SIG-M5 (cell line): ENCODE measurements around the gene NDUFS3.
"Not testable (repeated sequence)": the region's sequence is repeated elsewhere in the genome, so short reads cannot be mapped to it uniquely, and the experiment has no call there.

ENCODE experiments used
- DNase-seq: peaks from one replicate; lab custom pipeline; 2025; lab: John Stamatoyannopoulos, UW

The NDUFS3 gene

GRCh38 chr11:47560426-47560825 is 18.4 kb upstream of the NDUFS3 start:
- DNase-seq, result no peak

- not testable (repeated sequence) for DNase-seq
These were observed 16.5 kb upstream of the NDUFS3 start for GRCh38 chr11:47562393-47562792.

- not testable (repeated sequence) for DNase-seq
These were observed 14.5 kb upstream of the NDUFS3 start for GRCh38 chr11:47564366-47564765.

DNA sequence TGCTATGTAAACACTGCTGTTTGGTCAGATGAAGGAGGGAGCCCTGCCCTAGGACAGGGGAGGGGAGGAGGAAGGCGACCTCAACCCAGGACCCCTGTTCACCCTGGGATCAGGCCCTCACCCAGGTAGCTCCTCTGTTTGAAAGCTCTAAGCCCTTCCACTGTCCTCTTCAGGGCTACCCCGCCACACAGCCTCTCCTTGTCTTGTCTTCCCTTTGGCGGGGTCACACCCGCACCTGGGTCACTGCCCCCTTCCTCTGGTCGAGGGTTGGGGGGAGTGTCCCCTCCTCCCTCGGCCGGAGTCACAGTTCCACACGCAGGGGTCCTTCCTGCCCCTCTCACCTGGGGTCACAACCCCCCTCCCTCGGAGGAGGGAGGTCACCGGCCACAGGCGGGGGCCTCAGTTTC is 13.9 kb upstream of the NDUFS3 start:
- no peak for DNase-seq

DNA sequence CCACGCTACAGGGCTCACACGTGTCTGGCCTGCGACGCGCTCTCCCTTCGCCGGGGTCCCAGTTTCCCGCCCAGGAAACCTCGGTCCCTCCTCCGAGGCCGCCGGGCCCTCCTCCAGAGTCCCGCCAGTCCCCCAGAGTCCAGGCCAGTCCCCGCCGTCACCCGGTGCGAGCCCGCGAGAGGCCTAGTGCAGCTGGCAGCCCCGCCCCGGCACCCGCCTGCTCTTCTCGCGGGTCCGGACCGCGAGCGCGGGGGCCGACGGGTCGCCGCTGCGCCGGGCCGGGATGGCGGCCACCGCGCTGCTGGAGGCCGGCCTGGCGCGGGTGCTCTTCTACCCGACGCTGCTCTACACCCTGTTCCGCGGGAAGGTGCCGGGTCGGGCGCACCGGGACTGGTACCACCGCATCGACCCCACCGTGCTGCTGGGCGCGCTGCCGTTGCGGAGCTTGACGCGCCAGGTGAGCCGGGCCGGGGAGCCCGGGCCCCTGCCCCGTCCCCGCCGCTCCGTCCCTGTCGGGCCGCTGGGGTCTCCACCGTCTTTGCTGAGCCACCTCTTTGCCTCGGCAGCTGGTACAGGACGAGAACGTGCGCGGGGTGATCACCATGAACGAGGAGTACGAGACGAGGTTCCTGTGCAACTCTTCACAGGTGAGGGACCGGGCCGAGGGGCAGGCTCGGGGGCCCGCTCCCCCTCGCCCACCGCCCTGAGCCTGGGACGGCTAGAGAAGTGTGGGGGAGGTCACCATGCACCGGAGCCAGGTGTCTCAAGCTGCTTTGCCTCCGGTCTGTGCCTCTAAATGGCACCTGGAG is 13.3 kb upstream of the NDUFS3 start, which contains the start of gene PTPMT1:
Gene PTPMT1, plus strand, starts transcription at position 260 of the 809 bp plus-strand sequence. Its CDS starts 24 bp downstream, at position 284.
- no peak for DNase-seq

- DNase-seq, result no peak
These were observed 12.7 kb upstream of the NDUFS3 start for GRCh38 chr11:47566149-47566698.

DNA sequence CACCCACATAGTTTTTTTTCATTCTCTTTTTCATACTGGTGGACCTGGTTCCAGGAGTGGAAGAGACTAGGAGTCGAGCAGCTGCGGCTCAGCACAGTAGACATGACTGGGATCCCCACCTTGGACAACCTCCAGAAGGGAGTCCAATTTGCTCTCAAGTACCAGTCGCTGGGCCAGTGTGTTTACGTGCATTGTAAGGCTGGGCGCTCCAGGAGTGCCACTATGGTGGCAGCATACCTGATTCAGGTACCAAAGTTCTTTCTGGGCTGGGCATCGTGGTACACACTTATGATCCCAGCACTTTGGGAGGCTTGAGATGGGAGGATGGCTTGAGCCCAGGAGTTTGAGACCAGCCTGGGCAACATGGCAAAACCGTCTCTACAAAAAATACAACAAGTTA is 9.2 kb upstream of the NDUFS3 start:
- DNase-seq, result no peak

DNA sequence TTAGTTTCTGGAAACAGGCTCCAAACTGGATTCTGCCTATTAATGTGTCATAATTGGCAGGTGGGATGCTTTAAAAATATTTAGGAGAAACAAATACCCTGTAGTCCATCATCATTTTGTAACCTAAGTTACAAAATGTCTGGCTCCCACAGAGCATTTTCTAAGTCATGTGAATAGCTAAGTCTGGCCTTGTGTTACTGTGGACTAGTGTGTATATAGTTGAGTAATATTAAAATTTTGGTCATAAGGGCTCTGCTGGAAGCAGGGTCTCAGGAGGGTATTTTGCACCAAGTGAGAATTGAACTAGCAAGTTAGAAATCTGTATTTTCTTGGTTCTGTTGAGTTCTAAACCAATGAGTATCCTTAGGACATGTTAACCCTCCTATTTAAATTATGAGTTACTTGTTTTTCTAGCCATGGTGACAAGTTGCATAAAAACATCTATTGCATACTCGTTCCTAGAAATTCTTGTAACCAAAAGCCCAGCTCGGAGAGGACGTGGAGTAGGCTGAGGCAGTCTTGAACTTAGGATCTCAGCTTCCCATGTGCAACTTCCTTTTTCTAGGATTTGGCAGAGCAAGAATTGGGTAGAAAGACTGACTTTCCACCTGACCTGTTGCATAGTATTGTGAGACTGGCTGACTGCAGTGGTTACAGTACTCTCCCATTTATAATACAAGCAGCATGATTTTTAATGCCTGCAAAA is 8.1 kb upstream of the NDUFS3 start:
- DNase-seq, result no peak

GRCh38 chr11:47571357-47571729 is 7.5 kb upstream of the NDUFS3 start:
- DNase-seq, result no peak

DNA sequence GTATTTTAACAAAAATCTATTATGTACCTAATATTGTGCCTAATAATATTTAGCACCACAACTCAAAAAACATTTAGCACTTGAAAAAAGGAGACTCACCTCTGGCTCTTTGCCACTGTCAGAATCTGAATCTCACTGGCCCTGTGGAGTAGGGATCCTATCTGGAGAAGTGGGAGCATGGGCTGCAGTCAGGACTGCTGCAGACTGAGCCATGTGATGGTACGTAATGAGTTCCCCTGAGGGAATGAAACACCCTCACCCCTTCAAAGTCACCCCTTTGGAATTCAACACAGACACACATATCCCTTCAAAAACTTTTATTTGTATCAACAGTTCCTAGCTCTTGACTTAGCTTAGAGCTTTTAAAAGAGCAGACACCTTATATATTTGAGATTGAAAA is 7.0 kb upstream of the NDUFS3 start:
- DNase-seq, result no peak

DNA sequence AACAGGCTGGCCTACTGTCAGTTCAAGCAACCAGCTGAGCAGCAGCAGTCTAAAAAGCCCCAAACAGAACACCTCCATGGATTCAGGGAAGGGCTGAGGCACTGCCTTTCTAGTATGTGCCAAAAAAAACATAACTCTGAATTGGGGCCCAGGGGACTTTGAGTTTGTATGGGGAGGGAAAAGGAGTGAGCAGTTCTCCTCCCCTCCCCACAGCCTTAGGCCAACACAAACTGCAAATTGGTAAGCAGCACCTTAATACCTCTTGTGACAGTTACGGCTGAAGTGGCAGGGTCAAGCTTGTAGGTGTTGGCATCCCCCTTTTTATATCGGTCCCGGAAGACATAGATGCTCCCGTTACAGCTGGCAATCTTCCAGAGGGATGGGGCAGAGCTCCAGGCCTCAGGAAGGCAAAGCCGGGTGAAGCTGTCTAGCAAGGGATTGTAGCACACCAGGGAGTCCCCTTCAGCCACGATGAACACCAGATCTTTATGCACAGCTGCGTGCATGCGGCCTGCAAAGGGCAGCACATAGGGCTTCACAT is 6.1 kb upstream of the NDUFS3 start:
- DNase-seq, result no peak

DNA sequence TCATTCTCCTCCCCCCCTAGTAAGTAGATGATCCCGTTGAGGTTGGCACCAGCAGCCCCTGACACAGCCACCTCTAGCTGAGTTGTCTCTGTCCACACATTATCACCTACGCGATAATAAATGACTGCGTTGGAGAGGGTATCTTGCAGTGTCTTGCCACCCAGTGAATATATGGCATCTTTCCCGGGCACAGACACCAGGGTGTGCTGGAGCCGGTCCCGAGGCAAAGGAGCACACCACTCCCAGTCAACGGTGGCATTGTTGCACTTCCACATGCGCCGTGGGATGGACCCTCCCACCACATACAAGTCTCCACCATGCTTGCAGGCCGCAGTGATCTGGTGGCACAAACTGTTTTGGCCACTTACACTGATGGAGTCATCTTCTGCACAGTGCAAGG is 5.6 kb upstream of the NDUFS3 start:
- no peak for DNase-seq

DNA sequence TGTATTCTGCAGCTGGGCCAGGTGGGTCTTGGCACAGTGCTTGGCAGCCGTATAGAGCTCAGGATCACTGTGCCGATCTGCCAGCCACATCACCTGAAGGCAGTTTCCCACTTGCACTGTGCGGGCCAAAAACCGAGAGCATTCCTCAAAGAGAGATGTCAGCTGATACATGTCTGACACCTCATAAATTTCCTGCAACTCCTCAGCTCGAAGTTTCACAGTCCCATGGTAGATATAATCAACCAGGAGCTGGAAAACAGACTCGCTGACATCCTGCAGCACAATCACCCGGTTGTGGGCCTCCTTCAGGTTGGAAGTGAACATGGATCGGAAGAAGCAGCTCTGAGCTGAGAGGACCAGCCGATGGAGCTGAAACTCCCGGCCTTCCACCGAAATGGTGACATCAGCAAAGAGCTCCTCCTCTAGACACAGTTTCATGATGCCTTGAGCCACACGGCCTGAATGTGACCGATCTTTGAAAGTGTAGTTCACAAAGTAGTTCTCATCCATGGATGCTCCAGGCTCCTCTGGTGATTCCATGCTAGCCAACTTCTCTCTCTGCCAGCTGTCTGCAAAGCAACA is 1.3 kb upstream of the NDUFS3 start:
- DNase-seq, result no peak

DNA sequence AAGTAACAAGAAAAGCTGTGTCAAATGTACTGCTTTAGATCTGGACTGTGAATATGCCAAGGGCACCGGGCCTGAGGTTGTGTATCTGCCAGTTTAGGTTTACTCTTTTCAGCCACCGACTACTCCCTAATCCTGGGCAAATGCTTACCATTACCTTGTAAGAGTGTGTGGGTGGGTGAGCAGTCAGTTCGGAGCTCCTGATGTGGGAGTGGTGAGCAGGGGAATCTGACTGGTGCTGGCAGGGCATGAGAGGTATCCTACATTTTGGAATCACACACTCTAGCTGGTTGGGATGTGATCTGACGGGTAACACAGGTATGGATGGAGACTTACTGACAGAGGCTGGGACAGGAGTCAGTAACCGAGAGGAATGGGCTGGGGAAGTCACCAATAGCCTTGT is 5.0 kb downstream of the NDUFS3 start:
- no peak for DNase-seq

GRCh38 chr11:47586098-47586855 is 7.4 kb downstream of the NDUFS3 start, which contains the start of gene FAM180B:
Gene FAM180B, plus strand, starts transcription at chr11:47586678. Its CDS starts 91 bp downstream, at chr11:47586769.
- DNase-seq, result no peak

DNA sequence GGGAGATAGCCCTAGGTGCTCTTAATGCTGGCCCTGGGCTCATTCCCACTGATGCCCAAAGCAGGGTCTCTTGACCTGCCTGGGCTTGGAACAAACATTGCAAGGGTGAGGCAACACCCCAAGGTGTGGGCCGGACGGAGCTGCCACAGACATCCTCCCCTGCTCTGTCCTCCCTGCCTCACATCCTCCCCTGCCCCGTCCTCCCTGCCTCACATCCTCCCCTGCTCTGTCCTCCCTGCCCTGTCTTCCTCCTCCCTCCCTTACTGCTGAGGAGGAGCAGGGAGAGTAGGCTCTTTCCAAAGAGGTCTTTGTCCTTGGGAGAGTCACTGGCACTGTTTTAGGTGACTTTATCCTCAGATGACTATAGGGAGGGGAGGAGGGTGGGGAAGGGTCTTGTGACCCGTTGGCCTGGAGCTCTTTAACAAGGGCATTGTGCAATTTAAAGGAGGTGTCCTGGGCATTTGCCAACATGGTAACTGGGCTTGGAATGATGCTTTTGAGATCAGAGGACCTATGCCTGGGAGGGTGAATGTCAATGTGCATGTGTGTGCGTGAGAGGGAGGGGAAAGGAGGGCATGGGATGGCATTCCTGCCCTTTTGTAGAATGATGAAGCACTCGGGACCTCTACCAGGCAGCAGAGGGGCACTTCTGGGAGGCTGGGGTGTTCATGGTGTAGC is 8.3 kb downstream of the NDUFS3 start:
- DNase-seq, result no peak

GRCh38 chr11:47587723-47588326 is 9.0 kb downstream of the NDUFS3 start:
- no peak for DNase-seq

- no peak for DNase-seq
These were observed 10.2 kb downstream of the NDUFS3 start for GRCh38 chr11:47589118-47589517.

- DNase-seq, result no peak
These were observed 10.7 kb downstream of the NDUFS3 start for GRCh38 chr11:47589584-47589976.

GRCh38 chr11:47589977-47590861 is 11.3 kb downstream of the NDUFS3 start:
- DNase-seq, result no peak
